Heart left ventricle (tissue), 16 donors: ENCODE results near the gene ATP9B. TPM values are rescaled to one million over a fixed set of nuclear protein-coding genes. Genes with fewer than 3 reads are reported as not detected.
"Not testable (repeated sequence)": the region's sequence is repeated elsewhere in the genome, so short reads cannot be mapped to it uniquely, and the experiment has no call there.

Experiments used
- ATAC-seq, 4 donors: fragments of 200-7000 bp; cut with Tn5 transposase; one replicate each; pipeline ENCODE4 v1.9.1; 2020 to 2022; ENCODE audit warnings: moderate library complexity in 4 of 4, mild to moderate bottlenecking in 3 of 4, moderate number of reproducible peaks in 1 of 4
- DNase-seq, 5 donors: peaks; one replicate each; pipeline ENCODE4 v3.0.0-alpha.2; 2020
- H3K27ac ChIP-seq, 12 donors: fragments of 200-600 bp; sonication (generic) in 4 of 12; one replicate each; pipeline versions ENCODE4 v1.5.0 to v1.8.0; 2016 to 2022; ENCODE audit warnings: mild to moderate bottlenecking in 2 of 12
- H3K27me3 ChIP-seq, 9 donors: fragments of 200-600 bp; sonication (generic) in 2 of 9; one replicate each; pipeline versions ENCODE4 v1.5.1 to v1.8.0; 2016 to 2022; ENCODE audit warnings: mild to moderate bottlenecking in 3 of 9
- H3K36me3 ChIP-seq, 9 donors: fragments of 200-600 bp; sonication (generic) in 2 of 9; one replicate each; pipeline versions ENCODE4 v1.5.0 to v1.8.0; 2018 to 2022; ENCODE audit warnings: mild to moderate bottlenecking in 2 of 9
- H3K4me1 ChIP-seq, 12 donors: fragments of 200-600 bp; sonication (generic) in 4 of 12; one replicate each; pipeline versions ENCODE4 v1.5.0 to v1.8.0; 2016 to 2022; ENCODE audit warnings: mild to moderate bottlenecking in 3 of 12
- H3K4me3 ChIP-seq, 12 donors: fragments of 200-600 bp; sonication (generic) in 4 of 12; one replicate each; pipeline versions ENCODE4 v1.5.0 to v1.8.0; 2017 to 2022; ENCODE audit warnings: mild to moderate bottlenecking in 9 of 12, moderate library complexity in 4 of 12
- H3K9me3 ChIP-seq, 12 donors: fragments of 200-600 bp; sonication (generic) in 4 of 12; one replicate each; pipeline versions ENCODE4 v1.5.0 to v1.8.0; 2016 to 2022; ENCODE audit warnings: mild to moderate bottlenecking in 1 of 12
- CTCF ChIP-seq, 12 donors: fragments of 200-600 bp; sonication (generic) in 4 of 12; IDR thresholded peaks; one replicate each; pipeline versions ENCODE4 v1.5.0 to v1.8.0; 2018 to 2022; ENCODE audit warnings: antibody characterized with exemption in 12 of 12, mild to moderate bottlenecking in 5 of 12
- POLR2A ChIP-seq, 2 donors: fragments of 450-650 bp; IDR thresholded peaks; one replicate each; pipeline ENCODE4 v1.6.1; 2017; ENCODE audit warnings: antibody characterized with exemption in 2 of 2, mild to moderate bottlenecking in 2 of 2, moderate library complexity in 2 of 2
- WGBS, 4 donors: extraction: QIAGEN DNeasy Blood & Tissue Kit in 2 of 4; methylation state at CpG; one replicate each; pipeline versions ENCODE4 v1.1.5 to v1.1.7; 2013 to 2018; 5-methylcytosine and 5-hydroxymethylcytosine counted together
- intact Hi-C, 10 donors: fragments of 100-400 bp; cut with DNase I; formaldehyde crosslinking; loops; one replicate each; pipeline versions ENCODE4 v1.11.1 to v1.14.2; 2022
- polyA plus RNA-seq, 2 donors: library from polyadenylated mRNA; stranded (reverse); fragments of 200-250 nt; gene quantifications; one replicate each; pipeline ENCODE4 v1.2.3, GENCODE V29; 2013
- total RNA-seq, 9 donors: library from RNA; depleted of rRNA in 2 of 9; stranded (reverse); fragments of >200 nt in 2 of 9; fragmentation: NEBNext Ultra II Directional in 3 of 9; extraction: Animal tissue kit (Norgen Biotek cat#: 25700) in 3 of 9; gene quantifications; one replicate each; pipeline versions ENCODE4 v1.1.0 to v1.2.4, GENCODE V29; 2016 to 2023
- donor health status: ischemic (EF 13 %, LVEDD 7.1; RV severe dilation, severe dysfunction).
- donor health status: healthy with polysubstance abuse.
- donor health status: DM: no; HTN: yes; CAD: no.
- donor health status: DM: no; HTN: no; CAD: no.
- donor health status: ischemic (EF 25% LVEDD 6.9; RV normal size, moderate dysfunction).
- donor health status: ischemic (EF 25% LVEDD 5.7; RV mildly dilated, moderate dysfunction).
- donor health status: healthy.
- donor health status: DM: yes; HTN: yes; CAD: no.
- donor health status: ischemic (EF 35%, LVEDD 5.7; RV mildly dilated, moderate dysfunction).
- donor health status: nonischemic (EF 11% LVEDD 7.7; RV severe dilation, severe dysfunction).
- donor health status: DM: yes; HTN: yes; CAD: no.
- donor health status: PGD.
- donor health status: ischemic (EF 29% LVEDD 5.4; RV normal size, mild dysfunction).
- donor health status: nonischemic (EF 23%, LVEDD 6.1; RV moderate dilation, normal function).

Gene ATP9B
- total and polyA plus RNA-seq, 11 donors = 7.4 to 23.9 (median 12.8) TPM

- Histone ChIP-seq H3K4me1 (peaks cover 0 to 29% (median 17%) of the 10 kb centered on the region in 12 donors), H3K27me3 (no peaks in the 10 kb centered on the region), H3K4me3 (peak overlapping the region; percentile 66 to 100 (median 87)), H3K27ac (peak overlapping the region; percentile 53 to 98 (median 91)), H3K9me3 (peaks cover 0 to 14% (median 0%) of the 10 kb centered on the region in 12 donors), H3K36me3 (no peaks in the 10 kb centered on the region)
- ATAC-seq (peak in 2 of 4 donors; percentile 47 to 57), DNase-seq (no peak)
- 0 to 1% (median 1%) methylated on average over 20 of the region's 20 CpGs for WGBS, 4 donors
- no peak for TF ChIP-seq POLR2A (IDR thresholded peaks at IDR 0.05)
- no peak for TF ChIP-seq CTCF (IDR thresholded peaks at IDR 0.05)
- intact Hi-C loops = loop anchor here in 5 of 10 donors (5.0 to 10.0 kb wide), 7 partner anchors 98 to 1038 kb away; partner anchors contain the start of gene ADNP2 (in 1 of the 5)
These were observed 540 bp downstream of the ATP9B start for GRCh38 chr18:79069717-79070151.

- H3K27ac ChIP-seq = peak overlapping the region in 1 of 12 donors; percentile 38
- ATAC-seq (no peak), DNase-seq (no peak)
- no peaks in the 10 kb centered on the region for H3K36me3 ChIP-seq
- TF ChIP-seq CTCF (IDR thresholded peaks at IDR 0.05) = no peak
- TF ChIP-seq POLR2A (IDR thresholded peaks at IDR 0.05) = no peak
- no peaks in the 10 kb centered on the region for H3K27me3 ChIP-seq
- peaks cover 0 to 14% (median 0%) of the 10 kb centered on the region in 12 donors for H3K9me3 ChIP-seq
- WGBS, 4 donors = 90 to 94% (median 92%) methylated on average over 3 of the region's 3 CpGs
- H3K4me3 ChIP-seq = peak overlapping the region in 10 of 12 donors; percentile 66 to 97 (median 85)
- H3K4me1 ChIP-seq = peaks cover 0 to 29% (median 17%) of the 10 kb centered on the region in 12 donors
- intact Hi-C loops = loop anchor here in 2 of 10 donors (10.0 kb wide), 2 partner anchors 114 to 134 kb away; no protein-coding TSS in a partner anchor
These were observed 1.3 kb downstream of the ATP9B start for GRCh38 chr18:79070486-79070885.

GRCh38 chr18:79071037-79071436 is 1.8 kb downstream of the ATP9B start:
- Histone ChIP-seq H3K27ac (peak overlapping the region in 1 of 12 donors; percentile 38), H3K4me3 (no peak overlapping the region), H3K27me3 (no peaks in the 10 kb centered on the region), H3K9me3 (peaks cover 0 to 14% (median 0%) of the 10 kb centered on the region in 12 donors), H3K4me1 (peaks cover 0 to 29% (median 17%) of the 10 kb centered on the region in 12 donors), H3K36me3 (no peaks in the 10 kb centered on the region)
- 84 to 100% (median 97%) methylated on average over 1 of the region's 1 CpG for WGBS, 4 donors
- no peak for ATAC-seq
- no peak for DNase-seq
- no peak for TF ChIP-seq CTCF (IDR thresholded peaks at IDR 0.05)
- no peak for TF ChIP-seq POLR2A (IDR thresholded peaks at IDR 0.05)
- intact Hi-C loops = loop anchor here in 2 of 10 donors (10.0 kb wide), 2 partner anchors 114 to 134 kb away; no protein-coding TSS in a partner anchor

GRCh38 chr18:79071503-79072210 is 2.5 kb downstream of the ATP9B start:
- H3K27ac ChIP-seq = peak overlapping the region in 1 of 12 donors; percentile 35
- H3K36me3 ChIP-seq = no peaks in the 10 kb centered on the region
- intact Hi-C loops = loop anchor here in 2 of 10 donors (10.0 kb wide), 2 partner anchors 113 to 133 kb away; no protein-coding TSS in a partner anchor
- peaks cover 0 to 29% (median 17%) of the 10 kb centered on the region in 12 donors for H3K4me1 ChIP-seq
- no peak for DNase-seq
- TF ChIP-seq CTCF (IDR thresholded peaks at IDR 0.05) = no peak
- no peak for TF ChIP-seq POLR2A (IDR thresholded peaks at IDR 0.05)
- H3K4me3 ChIP-seq = no peak overlapping the region
- WGBS, 4 donors = 96 to 98% (median 97%) methylated on average over 3 of the region's 3 CpGs
- H3K9me3 ChIP-seq = peaks cover 0 to 13% (median 0%) of the 10 kb centered on the region in 12 donors
- H3K27me3 ChIP-seq = no peaks in the 10 kb centered on the region
- ATAC-seq = no peak

GRCh38 chr18:79072655-79073054 is 3.5 kb downstream of the ATP9B start:
- H3K4me1 ChIP-seq = peaks cover 0 to 29% (median 17%) of the 10 kb centered on the region in 12 donors
- not testable (repeated sequence) for ATAC-seq, H3K9me3 ChIP-seq, H3K36me3 ChIP-seq, H3K4me3 ChIP-seq, H3K27ac ChIP-seq, H3K27me3 ChIP-seq, DNase-seq
- intact Hi-C loops = loop anchor here in 2 of 10 donors (10.0 kb wide), 2 partner anchors 112 to 132 kb away; no protein-coding TSS in a partner anchor
- WGBS, 4 donors = 93 to 99% (median 97%) methylated on average over 17 to 27 of the region's 27 CpGs
